AG09319 (cell line): Measurements from ENCODE around the gene CELF2.

ENCODE experiments used
- DNase-seq: peaks from one replicate; pipeline ENCODE4 v3.0.0-alpha.2; 2010; ENCODE audit warnings: low read depth; ENCODE audit errors: extremely low read depth
- TF ChIP-seq, protein P1 (sequence below): IDR thresholded peaks from 2 replicates; pipeline ENCODE4 v1.5.1; 2011; ENCODE audit warnings: low read depth, mild to moderate bottlenecking, inconsistent platforms, low read length, moderate library complexity

Gene CELF2

DNA sequence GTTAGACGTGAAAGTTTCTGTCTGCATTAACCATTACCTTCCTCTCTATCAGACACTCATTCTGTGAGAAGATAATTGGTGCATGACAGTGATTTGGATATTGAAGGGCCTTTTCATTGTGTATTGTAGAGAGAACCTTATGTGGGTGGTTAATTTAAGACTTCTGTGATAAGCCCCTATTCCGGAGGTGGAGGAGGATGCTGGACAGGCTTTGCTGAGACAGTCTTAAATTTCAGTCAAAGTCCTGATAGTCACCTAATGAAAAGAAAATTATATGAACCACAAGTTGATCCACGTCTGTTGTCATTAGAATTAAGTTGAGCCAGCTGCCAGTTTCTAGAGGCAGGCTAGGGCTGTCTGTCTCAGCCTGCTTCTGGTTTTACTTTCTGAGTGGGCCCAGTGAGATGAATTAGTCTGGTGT, 62.9 kb downstream of the CELF2 start:
- TF ChIP-seq, protein P1, sequence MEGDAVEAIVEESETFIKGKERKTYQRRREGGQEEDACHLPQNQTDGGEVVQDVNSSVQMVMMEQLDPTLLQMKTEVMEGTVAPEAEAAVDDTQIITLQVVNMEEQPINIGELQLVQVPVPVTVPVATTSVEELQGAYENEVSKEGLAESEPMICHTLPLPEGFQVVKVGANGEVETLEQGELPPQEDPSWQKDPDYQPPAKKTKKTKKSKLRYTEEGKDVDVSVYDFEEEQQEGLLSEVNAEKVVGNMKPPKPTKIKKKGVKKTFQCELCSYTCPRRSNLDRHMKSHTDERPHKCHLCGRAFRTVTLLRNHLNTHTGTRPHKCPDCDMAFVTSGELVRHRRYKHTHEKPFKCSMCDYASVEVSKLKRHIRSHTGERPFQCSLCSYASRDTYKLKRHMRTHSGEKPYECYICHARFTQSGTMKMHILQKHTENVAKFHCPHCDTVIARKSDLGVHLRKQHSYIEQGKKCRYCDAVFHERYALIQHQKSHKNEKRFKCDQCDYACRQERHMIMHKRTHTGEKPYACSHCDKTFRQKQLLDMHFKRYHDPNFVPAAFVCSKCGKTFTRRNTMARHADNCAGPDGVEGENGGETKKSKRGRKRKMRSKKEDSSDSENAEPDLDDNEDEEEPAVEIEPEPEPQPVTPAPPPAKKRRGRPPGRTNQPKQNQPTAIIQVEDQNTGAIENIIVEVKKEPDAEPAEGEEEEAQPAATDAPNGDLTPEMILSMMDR, result no peak
- no peak for DNase-seq

GRCh38 chr10:11081408-11081807, 63.7 kb downstream of the CELF2 start:
- DNase-seq, result no peak
- TF ChIP-seq, protein P1, result no peak

- TF ChIP-seq, protein P1, result no peak
- DNase-seq, result no peak
Measured at GRCh38 chr10:11082526-11082925, 64.9 kb downstream of the CELF2 start.

DNA sequence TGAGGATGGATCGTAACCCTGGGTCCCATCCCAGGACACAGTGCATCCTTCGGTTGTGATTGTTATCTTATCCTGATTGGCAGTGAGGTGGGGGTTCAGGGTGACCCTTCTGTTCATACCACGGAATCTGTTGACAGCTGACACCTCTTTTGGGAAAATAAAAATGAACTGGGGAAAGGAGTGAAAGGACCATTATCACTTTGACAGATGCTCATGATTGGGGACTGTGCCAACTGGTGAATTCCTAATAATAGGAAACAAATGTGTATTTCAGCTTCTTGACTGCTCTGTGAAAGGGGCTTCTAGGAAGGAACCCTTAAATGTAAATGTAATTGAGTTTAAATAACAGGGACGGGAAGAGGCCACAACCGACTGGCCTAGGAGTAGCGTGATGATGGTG, 65.4 kb downstream of the CELF2 start:
- DNase-seq, result no peak
- TF ChIP-seq, protein P1, result no peak

GRCh38 chr10:11085545-11085944, 67.9 kb downstream of the CELF2 start:
- TF ChIP-seq, protein P1, result no peak
- DNase-seq, result no peak

GRCh38 chr10:11086177-11086840, 68.6 kb downstream of the CELF2 start:
- TF ChIP-seq, protein P1, result no peak
- no peak for DNase-seq

- no peak for DNase-seq
- TF ChIP-seq, protein P1, result no peak
Measured at GRCh38 chr10:11087372-11087771, 69.7 kb downstream of the CELF2 start.
